Right cardiac atrium (tissue), 5 donors: ENCODE measurements around the gene MRPL39. TPM values are rescaled to one million over a fixed set of nuclear protein-coding genes. Genes with fewer than 3 reads are reported as not detected.
A peak's percentile ranks its signal among the peaks of the same experiment; 100 is the strongest.

ENCODE experiments used
- ATAC-seq, 2 donors: fragments of 200-7000 bp; cut with Tn5 transposase; one replicate each; pipeline versions ENCODE4 v1.8.0 to v1.9.1; 2020; ENCODE audit warnings: moderate library complexity in 2 of 2, mild to moderate bottlenecking in 1 of 2
- DNase-seq, 3 donors: peaks; one replicate each; pipeline ENCODE4 v3.0.0-alpha.2; 2020
- H3K27ac ChIP-seq: one replicate; pipeline ENCODE4 v1.5.1; 2013; ENCODE audit warnings: mild to moderate bottlenecking, low read length, control low read depth, moderate library complexity
- H3K27me3 ChIP-seq: one replicate; pipeline ENCODE4 v1.6.1; 2013; ENCODE audit not compliant: control insufficient read depth, insufficient read depth
- H3K4me1 ChIP-seq: one replicate; pipeline ENCODE4 v1.6.1; 2013; ENCODE audit warnings: low read length; ENCODE audit not compliant: control insufficient read depth, insufficient read depth
- H3K4me3 ChIP-seq: one replicate; pipeline ENCODE4 v1.5.1; 2013; ENCODE audit warnings: low read length, control low read depth
- H3K9me3 ChIP-seq: one replicate; pipeline ENCODE4 v1.6.1; 2013; ENCODE audit warnings: low read length; ENCODE audit not compliant: control insufficient read depth
- WGBS: extraction: QIAGEN DNeasy Blood & Tissue Kit; methylation state at CpG from one replicate; pipeline ENCODE4 v1.1.7; 2013; 5-methylcytosine and 5-hydroxymethylcytosine counted together
- intact Hi-C, 4 donors: fragments of 100-400 bp; cut with DNase I; formaldehyde crosslinking; loops; one replicate each; pipeline versions ENCODE4 v1.11.0 to v1.14.0; 2022 to 2023
- polyA plus RNA-seq: library from polyadenylated mRNA; stranded (reverse); fragments of 200-250 nt; gene quantifications from one replicate; pipeline ENCODE4 v1.2.3, GENCODE V29; 2013
- total RNA-seq, 4 donors: library from RNA; stranded (reverse); fragmentation: NEBNext Ultra II Directional; extraction: Animal tissue kit (Norgen Biotek cat#: 25700); gene quantifications; one replicate each; pipeline ENCODE4 v1.2.1, GENCODE V29; 2021
- donor health status: healthy with polysubstance abuse.
- donor health status: DM: no; HTN: yes; CAD: no.
- donor health status: DM: no; HTN: no; CAD: no.
- donor health status: DM: no; HTN: yes; CAD: no; lungs with severe emphysema.
- donor health status: DM: yes; HTN: yes; CAD: no.

The MRPL39 gene
- total and polyA plus RNA-seq, 5 donors: 30.6 to 68.9 (median 36.2) TPM

DNA sequence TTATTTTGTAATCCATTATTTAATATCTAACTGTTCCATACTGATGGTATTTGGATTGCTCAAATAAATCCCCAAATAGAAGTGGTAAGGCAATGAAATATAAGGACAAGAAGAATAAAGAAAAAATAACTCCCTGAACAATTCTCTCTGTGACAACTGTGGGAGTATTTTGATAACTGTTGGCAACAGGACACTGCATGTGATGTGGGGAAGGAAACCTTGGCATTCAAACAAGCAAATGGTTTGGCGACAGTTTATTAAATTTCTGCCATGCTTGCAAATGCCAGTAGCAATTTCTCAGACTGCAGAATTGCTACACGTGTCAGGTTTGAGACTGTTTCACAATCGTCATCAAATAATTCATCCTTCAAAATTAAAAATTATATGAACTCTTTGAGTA lies 8.6 kb upstream of the MRPL39 start:
- Histone ChIP-seq H3K27ac (no peak overlapping the region), H3K27me3 (no peaks in the 10 kb centered on the region), H3K9me3 (no peaks in the 10 kb centered on the region), H3K4me1 (no peaks in the 10 kb centered on the region), H3K4me3 (no peak overlapping the region)
- intact Hi-C loops: no loop called here
- 32% methylated on average over 3 of the region's 3 CpGs for WGBS
- no peak for DNase-seq
- peak in 1 of 2 donors; percentile 56 for ATAC-seq

DNA sequence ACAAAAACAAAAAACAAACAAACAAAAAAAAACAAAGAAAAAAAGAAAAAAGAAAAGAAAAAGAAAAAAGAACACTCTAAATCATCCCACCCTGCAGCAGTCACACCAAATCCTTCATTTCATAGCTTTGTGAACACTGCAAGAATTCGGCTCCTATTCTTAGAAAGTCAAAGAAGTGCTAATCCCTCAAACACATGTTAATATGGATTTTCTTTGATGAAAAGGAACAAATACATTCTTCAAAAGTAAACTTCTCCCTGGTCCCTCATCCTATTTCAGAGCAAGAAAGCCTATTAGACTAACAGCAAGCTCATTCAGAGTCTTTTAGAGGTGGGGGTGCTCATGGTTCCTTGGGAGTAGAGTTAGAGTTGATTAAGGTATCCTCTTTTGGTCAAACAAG lies 7.2 kb upstream of the MRPL39 start:
- Histone ChIP-seq H3K27ac (no peak overlapping the region), H3K9me3 (no peaks in the 10 kb centered on the region), H3K4me3 (no peak overlapping the region), H3K4me1 (no peaks in the 10 kb centered on the region), H3K27me3 (no peaks in the 10 kb centered on the region)
- intact Hi-C loops: no loop called here
- ATAC-seq: no peak
- WGBS: 93% methylated on average over 1 of the region's 1 CpG
- no peak for DNase-seq

DNA sequence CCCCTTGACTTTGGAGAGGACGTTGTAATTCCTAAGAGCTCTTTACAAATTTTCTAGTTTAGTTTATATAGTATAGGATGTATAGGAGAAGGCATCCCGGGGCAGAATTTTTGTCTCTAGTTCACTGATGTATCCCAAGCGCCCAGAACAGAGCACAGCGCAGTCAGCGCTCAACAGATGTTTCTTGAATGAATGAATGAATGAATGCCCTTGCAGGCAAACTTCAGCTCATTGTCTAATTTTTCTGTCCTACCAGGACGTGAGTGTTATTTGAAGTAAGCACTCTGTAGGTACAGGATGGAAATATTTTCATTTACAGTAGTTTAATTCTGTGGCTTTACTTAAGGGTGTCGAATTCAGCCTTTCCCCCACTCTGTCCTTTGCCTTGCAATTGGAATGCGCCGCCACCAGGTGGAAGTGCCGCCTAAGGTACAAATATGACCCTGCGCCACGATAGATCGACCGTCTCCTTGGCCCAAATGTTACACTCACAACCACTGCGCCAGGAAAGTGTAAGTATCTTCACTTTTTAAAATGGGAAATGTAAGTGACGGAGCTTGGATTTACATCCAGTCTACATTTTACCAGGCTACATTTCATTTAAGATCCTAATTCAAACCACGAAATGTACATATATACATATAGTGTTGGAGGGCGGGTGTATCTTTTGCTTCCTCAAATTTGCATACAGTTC lies 910 bp upstream of the MRPL39 start:
- intact Hi-C loops: loop anchor here (2.0 to 10.0 kb wide), 5 partner anchors 31 to 127 kb away; partner anchors contain the start of genes ATP5PF (in 1 of the 4), GABPA (in 1 of the 4) and JAM2 (in 1 of the 4)
- peak; percentile 77 to 93 (median 89) for DNase-seq
- Histone ChIP-seq H3K27ac (no peak overlapping the region), H3K4me3 (peak overlapping the region; percentile 65), H3K9me3 (no peaks in the 10 kb centered on the region), H3K4me1 (no peaks in the 10 kb centered on the region), H3K27me3 (no peaks in the 10 kb centered on the region)
- 7% methylated on average over 18 of the region's 18 CpGs for WGBS
- ATAC-seq: peak; percentile 94 to 95

DNA sequence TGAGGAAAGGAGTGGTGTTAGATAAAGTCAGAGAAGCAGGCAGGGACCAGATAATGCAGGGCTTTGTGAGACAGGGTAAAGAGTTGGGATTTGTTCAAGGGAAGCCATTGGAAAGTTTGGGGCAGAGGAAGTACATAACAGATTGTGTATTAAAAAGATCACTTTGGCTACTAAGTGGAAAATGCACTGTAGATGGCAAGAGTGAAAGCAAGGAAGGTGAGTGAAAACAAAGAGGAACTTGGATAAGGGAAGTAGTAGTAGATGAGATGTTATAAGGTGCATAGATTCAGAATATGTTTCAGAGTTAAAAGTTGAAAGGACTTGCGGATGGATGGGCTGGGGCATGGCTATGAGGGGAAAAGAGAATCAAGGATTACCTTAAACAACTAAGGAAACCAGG lies 17.4 kb downstream of the MRPL39 start:
- no peaks in the 10 kb centered on the region for H3K27me3 ChIP-seq
- 100% methylated on average over 1 of the region's 1 CpG for WGBS
- ATAC-seq (no peak), DNase-seq (no peak)
- no peak overlapping the region for H3K4me3 ChIP-seq
- H3K4me1 ChIP-seq: no peaks in the 10 kb centered on the region
- no peaks in the 10 kb centered on the region for H3K9me3 ChIP-seq
- intact Hi-C loops: no loop called here
- H3K27ac ChIP-seq: no peak overlapping the region

DNA sequence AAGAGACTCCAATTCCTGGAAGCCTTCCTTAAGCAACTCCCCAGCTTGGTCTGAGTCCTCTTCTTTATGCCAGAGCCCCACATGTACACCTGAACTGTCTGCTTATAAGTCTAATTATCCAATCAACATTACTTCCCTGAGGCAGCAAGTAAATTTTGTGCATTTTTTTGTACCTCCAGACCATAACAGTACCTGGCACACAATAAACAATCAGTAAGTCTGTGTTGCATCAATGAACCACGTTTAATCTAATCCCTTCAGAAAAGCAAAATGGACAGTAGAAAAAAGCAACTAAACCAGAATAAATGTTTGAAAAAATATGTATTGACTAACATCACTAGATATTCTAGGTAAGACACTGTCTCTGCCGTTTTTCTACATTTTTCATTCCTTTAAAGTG lies 20.5 kb downstream of the MRPL39 start:
- WGBS: 86% methylated on average over 2 of the region's 2 CpGs
- Histone ChIP-seq H3K4me1 (no peaks in the 10 kb centered on the region), H3K27me3 (no peaks in the 10 kb centered on the region), H3K4me3 (no peak overlapping the region), H3K9me3 (no peaks in the 10 kb centered on the region), H3K27ac (no peak overlapping the region)
- intact Hi-C loops: no loop called here
- ATAC-seq (no peak), DNase-seq (no peak)

DNA sequence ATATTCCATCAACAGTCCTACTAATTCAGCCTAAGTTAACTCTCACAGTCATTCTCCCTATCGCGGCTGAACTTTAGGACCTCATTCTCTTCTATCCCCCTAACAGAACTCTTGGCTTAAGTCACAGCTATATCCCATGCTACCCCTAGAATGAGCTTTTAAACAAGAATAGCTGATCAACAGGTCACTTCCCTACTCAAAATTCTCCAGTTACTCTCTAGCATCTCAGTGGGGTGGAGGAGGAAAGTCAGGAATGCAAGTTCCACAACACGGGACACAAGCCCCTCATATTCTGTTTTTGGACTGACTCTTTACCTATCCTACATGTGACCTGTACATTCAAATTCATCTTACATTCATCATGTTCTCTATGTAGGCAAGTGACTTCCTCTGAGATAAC lies 21.0 kb downstream of the MRPL39 start:
- no peak for ATAC-seq
- WGBS: 96% methylated on average over 3 of the region's 3 CpGs
- H3K9me3 ChIP-seq: no peaks in the 10 kb centered on the region
- H3K27me3 ChIP-seq: no peaks in the 10 kb centered on the region
- no peaks in the 10 kb centered on the region for H3K4me1 ChIP-seq
- DNase-seq: no peak
- intact Hi-C loops: no loop called here
- no peak overlapping the region for H3K4me3 ChIP-seq
- no peak overlapping the region for H3K27ac ChIP-seq

DNA sequence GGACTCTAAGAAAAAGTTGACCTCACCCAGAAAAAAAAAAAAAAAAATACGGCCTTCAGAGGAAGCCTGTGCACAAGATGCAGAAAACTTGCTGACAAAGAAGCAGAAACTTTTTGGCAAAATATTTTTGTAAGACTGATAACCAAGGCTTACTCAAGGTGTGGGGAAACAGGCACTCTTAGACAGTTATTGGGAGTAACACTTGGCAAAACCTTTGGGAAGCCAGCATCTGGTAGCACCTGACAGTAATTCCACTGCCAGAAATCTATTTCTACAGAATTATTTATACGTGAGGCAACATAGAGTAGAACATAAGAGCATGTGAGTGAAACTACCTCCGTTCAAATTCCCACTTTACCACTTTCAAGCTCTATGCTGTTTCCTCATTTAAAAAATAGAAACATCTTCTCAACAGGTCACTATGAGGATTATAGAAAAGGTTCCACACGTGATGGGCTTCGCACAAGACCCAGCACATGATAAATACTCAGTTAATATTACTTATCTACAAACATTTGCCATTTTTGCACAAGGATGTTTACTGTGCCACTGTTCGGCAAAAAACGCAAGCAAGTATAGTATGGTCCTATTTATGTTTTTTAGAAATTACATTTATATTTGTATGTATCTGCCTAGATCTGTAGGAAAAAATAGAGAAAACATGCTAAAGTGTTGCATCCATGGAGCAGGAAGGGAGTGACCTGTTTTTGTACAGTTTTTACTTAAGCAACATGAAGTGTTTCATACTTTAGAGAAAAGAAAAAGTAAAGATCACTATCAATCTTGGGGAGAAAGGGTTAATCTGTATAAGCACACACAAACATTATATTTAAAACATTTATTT lies 22.2 kb downstream of the MRPL39 start:
- no peak overlapping the region for H3K4me3 ChIP-seq
- no peak overlapping the region for H3K27ac ChIP-seq
- H3K27me3 ChIP-seq: no peaks in the 10 kb centered on the region
- 90% methylated on average over 7 of the region's 7 CpGs for WGBS
- DNase-seq (no peak), ATAC-seq (no peak)
- intact Hi-C loops: no loop called here
- H3K4me1 ChIP-seq: no peaks in the 10 kb centered on the region
- no peaks in the 10 kb centered on the region for H3K9me3 ChIP-seq

DNA sequence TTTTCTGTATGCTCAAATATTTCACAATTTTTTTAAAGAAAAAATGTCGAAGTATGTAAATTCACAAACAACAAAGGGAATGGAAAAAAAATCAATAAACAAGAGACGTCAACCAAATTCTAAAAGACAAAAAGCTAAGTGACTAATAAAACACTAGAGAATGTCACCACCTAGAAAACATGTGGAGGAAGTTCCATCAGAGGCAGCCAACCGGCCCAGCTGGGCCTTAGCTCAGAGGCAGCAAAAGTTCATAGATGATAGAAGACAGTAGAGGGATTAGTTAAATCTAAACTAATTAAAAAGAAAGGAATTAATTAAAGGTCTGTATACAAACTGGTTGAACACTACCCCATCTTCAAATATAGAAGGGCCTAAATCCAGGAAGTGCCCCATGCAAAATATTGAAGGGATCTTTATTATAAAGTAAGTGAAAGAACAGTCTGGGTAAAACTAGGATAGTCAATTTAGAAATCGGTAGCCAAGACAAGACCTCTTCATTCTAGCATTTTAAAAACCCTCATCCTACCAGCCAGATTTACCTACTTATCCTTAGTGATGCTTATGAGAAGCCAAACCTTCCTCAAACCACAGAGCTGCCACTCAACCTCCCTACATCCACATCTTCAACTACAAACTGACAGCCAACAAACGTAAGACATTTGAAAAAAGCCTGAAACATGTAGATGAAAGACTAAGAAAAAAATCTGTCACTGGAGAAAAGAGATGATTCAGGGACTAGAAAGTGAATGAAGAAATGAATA lies 23.7 kb downstream of the MRPL39 start:
- Histone ChIP-seq H3K27me3 (no peaks in the 10 kb centered on the region), H3K27ac (no peak overlapping the region), H3K4me3 (no peak overlapping the region), H3K4me1 (no peaks in the 10 kb centered on the region), H3K9me3 (no peaks in the 10 kb centered on the region)
- ATAC-seq (no peak), DNase-seq (no peak)
- WGBS: 73% methylated on average over 5 of the region's 5 CpGs
- intact Hi-C loops: no loop called here

DNA sequence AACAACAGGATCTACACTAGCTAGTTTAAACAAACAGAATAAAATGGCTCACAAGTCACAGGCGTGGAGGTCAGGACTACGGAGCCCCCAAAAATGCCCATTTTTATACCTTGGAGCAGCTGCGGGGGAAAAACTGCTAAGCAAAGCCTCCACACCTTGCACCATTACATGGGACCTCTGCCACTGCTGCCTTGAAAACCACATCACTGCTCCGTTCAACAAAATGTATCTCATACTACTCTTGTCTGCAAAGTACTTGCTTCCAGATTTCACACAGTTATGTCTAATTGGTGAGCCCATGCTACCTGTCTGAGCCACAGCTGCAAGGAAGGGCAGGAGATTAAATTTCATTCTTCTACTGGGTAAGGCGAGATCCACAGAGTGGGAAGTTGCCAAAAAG lies 24.4 kb downstream of the MRPL39 start:
- ATAC-seq: no peak
- no peaks in the 10 kb centered on the region for H3K27me3 ChIP-seq
- no peak overlapping the region for H3K27ac ChIP-seq
- DNase-seq: no peak
- H3K4me1 ChIP-seq: no peaks in the 10 kb centered on the region
- intact Hi-C loops: no loop called here
- H3K9me3 ChIP-seq: no peaks in the 10 kb centered on the region
- H3K4me3 ChIP-seq: no peak overlapping the region
- WGBS: 93% methylated on average over 5 of the region's 5 CpGs

DNA sequence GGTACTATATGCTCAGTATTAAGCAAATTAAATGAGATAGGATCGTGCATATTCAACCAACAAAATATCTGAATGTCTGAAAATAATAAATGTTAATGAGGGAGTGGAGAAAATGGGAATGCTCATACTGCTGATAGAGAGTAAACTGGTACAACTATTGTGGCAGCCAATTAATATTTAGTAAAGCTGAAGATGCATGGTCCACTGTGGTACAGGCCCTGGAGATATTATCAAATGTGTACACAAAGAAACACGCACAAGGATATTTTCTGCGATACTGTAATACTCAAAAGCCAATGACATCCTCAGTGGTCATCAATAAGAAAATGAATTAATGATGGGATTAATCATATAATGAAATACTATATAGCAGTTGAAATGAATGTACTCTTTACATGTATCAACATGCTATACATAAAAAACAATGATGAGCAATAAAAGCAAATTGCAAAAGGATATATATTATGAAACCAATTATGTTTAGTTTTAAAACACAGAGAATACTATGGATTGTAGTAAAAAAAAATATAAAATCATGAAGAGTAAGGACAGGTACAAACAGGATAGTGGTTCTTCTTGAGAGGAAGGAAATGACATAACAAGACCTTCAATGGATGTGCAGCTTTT lies 25.0 kb downstream of the MRPL39 start:
- intact Hi-C loops: no loop called here
- 99% methylated on average over 3 of the region's 3 CpGs for WGBS

More for the DNA sequence above, 25.0 kb downstream of the MRPL39 start:
- Histone ChIP-seq H3K27me3 (no peaks in the 10 kb centered on the region), H3K4me1 (no peaks in the 10 kb centered on the region), H3K9me3 (no peaks in the 10 kb centered on the region), H3K27ac (no peak overlapping the region), H3K4me3 (no peak overlapping the region)
- no peak for ATAC-seq
- DNase-seq: no peak
